Pancreas (tissue), 10 donors: ENCODE data around the gene KMT2D. TPM values are rescaled to one million over a fixed set of nuclear protein-coding genes. Genes with fewer than 3 reads are reported as not detected.

Source experiments
- ATAC-seq, 4 donors: fragments of 200-7000 bp; cut with Tn5 transposase; one replicate each; pipeline versions ENCODE4 v1.8.0 to v1.9.1; 2020; ENCODE audit warnings: mild to moderate bottlenecking in 4 of 4, moderate library complexity in 4 of 4
- DNase-seq, 6 donors: peaks; one replicate each; pipeline ENCODE4 v3.0.0-alpha.2; 2020
- FAIRE-seq: peaks from 2 replicates; lab custom pipeline; 2012; peaks lifted over from hg19 to GRCh38; lab: Jason Lieb, UNC
- H3K27ac ChIP-seq, 4 donors: fragments of 200-600 bp; sonication (generic); 1 replicate in 3 of 4; 2 replicates in 1 of 4; pipeline versions ENCODE4 v1.5.0 to v1.8.0; 2020
- H3K27me3 ChIP-seq, 4 donors: fragments of 200-600 bp; one replicate each; pipeline ENCODE4 v1.8.0; 2021
- H3K36me3 ChIP-seq, 3 donors: fragments of 200-600 bp; sonication (generic) in 1 of 3; one replicate each; pipeline versions ENCODE4 v1.5.0 to v1.8.0; 2020 to 2021
- H3K4me1 ChIP-seq, 3 donors: fragments of 200-600 bp; one replicate each; pipeline ENCODE4 v1.8.0; 2021
- H3K4me3 ChIP-seq, 4 donors: fragments of 200-600 bp; sonication (generic) in 2 of 4; one replicate each; pipeline versions ENCODE4 v1.5.0 to v1.8.0; 2020 to 2021
- H3K9me3 ChIP-seq, 4 donors: fragments of 200-600 bp; one replicate each; pipeline ENCODE4 v1.8.0; 2021
- WGBS, 2 donors: extraction: QIAGEN DNeasy Blood & Tissue Kit; methylation state at CpG; one replicate each; pipeline ENCODE4 v1.1.7; 2013; 5-methylcytosine and 5-hydroxymethylcytosine counted together
- intact Hi-C, 3 donors: fragments of 100-400 bp; cut with DNase I; formaldehyde crosslinking; loops; one replicate each; pipeline versions ENCODE4 v1.11.1 to v1.14.2; 2022
- polyA plus RNA-seq, 2 donors: library from polyadenylated mRNA; stranded (reverse); fragments of 200-250 nt; gene quantifications; one replicate each; pipeline ENCODE4 v1.2.3, GENCODE V29; 2013
- total RNA-seq, 6 donors: library from RNA; stranded (reverse); fragmentation: NEBNext Ultra II Directional in 4 of 6; extraction: Animal tissue kit (Norgen Biotek cat#: 25700) in 4 of 6; gene quantifications; one replicate each; pipeline versions ENCODE4 v1.2.1 to v1.2.4, GENCODE V29; 2021 to 2023
- TF ChIP-seq, protein P1 (sequence below), 4 donors: fragments of 200-600 bp; sonication (generic) in 3 of 4; IDR thresholded peaks; one replicate each; pipeline versions ENCODE4 v1.5.0 to v1.8.0; 2021; ENCODE audit warnings: antibody characterized with exemption in 4 of 4
- donor health status: healthy with polysubstance abuse.
- donor health status: DM: no; HTN: no; CAD: no; lungs with moderate emphysema.
- donor health status: DM: no; HTN: no; CAD: no.
- donor health status: control.
- donor health status: control.
- donor health status: Bipolar disorder and iron deficiency.
- donor health status: DM: yes; HTN: yes; CAD: no.
- donor health status: DM: no; HTN: no; CAD: no.
- donor health status: DM: no; HTN: no; CAD: no.
- donor health status: DM: yes; HTN: yes; CAD: no.

Gene KMT2D
- total and polyA plus RNA-seq, 8 donors, result 20.0 to 79.3 (median 39.5) TPM

DNA sequence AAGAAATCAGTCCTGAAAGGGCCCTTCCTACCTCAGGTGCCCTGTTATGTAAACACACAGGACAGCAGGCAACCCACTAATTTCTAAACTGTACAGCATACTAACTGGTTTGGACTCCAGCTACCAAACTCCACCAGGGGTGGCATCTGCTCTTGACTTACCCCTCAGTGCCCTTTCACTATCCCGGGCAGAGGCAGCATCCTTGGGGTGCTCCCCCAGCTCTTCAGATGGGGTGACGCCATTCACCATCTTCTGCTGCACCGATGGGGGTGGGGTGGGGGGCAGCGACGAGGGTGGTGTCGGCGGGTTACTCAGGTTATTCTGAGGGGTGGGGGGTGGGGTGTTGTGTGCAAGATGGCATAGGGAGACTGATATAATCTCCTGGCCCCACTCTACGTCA is 30.5 kb downstream of the KMT2D start:
- DNase-seq, result peak in 1 of 6 donors; percentile 8
- ATAC-seq, result no peak
- intact Hi-C loops, result no loop called here
- TF ChIP-seq, protein P1, sequence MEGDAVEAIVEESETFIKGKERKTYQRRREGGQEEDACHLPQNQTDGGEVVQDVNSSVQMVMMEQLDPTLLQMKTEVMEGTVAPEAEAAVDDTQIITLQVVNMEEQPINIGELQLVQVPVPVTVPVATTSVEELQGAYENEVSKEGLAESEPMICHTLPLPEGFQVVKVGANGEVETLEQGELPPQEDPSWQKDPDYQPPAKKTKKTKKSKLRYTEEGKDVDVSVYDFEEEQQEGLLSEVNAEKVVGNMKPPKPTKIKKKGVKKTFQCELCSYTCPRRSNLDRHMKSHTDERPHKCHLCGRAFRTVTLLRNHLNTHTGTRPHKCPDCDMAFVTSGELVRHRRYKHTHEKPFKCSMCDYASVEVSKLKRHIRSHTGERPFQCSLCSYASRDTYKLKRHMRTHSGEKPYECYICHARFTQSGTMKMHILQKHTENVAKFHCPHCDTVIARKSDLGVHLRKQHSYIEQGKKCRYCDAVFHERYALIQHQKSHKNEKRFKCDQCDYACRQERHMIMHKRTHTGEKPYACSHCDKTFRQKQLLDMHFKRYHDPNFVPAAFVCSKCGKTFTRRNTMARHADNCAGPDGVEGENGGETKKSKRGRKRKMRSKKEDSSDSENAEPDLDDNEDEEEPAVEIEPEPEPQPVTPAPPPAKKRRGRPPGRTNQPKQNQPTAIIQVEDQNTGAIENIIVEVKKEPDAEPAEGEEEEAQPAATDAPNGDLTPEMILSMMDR (IDR thresholded peaks at IDR 0.05), result no peak
- no peaks in the 10 kb centered on the region for H3K4me1 ChIP-seq
- no peak overlapping the region for H3K27ac ChIP-seq
- peaks cover 0 to 60% (median 33%) of the 10 kb centered on the region in 3 donors for H3K36me3 ChIP-seq
- H3K4me3 ChIP-seq, result no peak overlapping the region
- H3K27me3 ChIP-seq, result no peaks in the 10 kb centered on the region
- FAIRE-seq, result no peak
- 87 to 92% methylated on average over 8 of the region's 8 CpGs for WGBS, 2 donors
- H3K9me3 ChIP-seq, result no peaks in the 10 kb centered on the region

DNA sequence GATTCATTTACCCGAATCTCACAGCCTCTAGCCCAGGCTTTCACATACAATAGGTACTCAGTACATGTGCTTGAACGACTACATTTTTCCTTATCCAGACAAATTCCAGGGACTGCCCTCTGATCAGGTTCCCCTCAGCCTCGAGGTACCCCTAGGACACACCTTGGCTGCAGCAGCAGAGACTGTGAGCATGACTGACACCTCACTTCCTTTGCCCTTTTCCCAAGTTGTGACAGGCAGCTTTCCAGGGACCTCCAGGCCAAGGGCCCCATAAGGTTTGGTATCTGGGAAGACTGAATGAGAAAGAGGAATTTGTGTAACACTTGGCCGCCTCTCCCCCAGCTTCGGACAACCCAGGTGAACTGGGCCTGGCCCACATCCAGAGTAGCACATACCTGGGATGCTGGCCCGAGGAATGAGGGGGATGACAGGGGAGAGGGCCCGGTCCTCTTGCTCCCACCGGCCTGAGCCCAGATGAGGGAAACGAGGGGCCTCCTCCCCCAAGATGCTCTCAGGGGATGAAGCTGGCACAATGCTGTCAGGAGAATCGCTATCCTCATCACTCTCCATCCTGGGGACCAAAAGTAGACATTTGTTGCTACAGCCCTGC is 31.8 kb downstream of the KMT2D start:
- Histone ChIP-seq H3K9me3 (no peaks in the 10 kb centered on the region), H3K36me3 (peaks cover 0 to 66% (median 39%) of the 10 kb centered on the region in 3 donors), H3K4me1 (no peaks in the 10 kb centered on the region), H3K27me3 (no peaks in the 10 kb centered on the region), H3K4me3 (no peak overlapping the region), H3K27ac (no peak overlapping the region)
- WGBS, 2 donors, result 82 to 86% methylated on average over 10 of the region's 10 CpGs
- intact Hi-C loops, result no loop called here
- DNase-seq (no peak), ATAC-seq (no peak), FAIRE-seq (no peak)
- TF ChIP-seq, protein P1 (IDR thresholded peaks at IDR 0.05), result no peak

DNA sequence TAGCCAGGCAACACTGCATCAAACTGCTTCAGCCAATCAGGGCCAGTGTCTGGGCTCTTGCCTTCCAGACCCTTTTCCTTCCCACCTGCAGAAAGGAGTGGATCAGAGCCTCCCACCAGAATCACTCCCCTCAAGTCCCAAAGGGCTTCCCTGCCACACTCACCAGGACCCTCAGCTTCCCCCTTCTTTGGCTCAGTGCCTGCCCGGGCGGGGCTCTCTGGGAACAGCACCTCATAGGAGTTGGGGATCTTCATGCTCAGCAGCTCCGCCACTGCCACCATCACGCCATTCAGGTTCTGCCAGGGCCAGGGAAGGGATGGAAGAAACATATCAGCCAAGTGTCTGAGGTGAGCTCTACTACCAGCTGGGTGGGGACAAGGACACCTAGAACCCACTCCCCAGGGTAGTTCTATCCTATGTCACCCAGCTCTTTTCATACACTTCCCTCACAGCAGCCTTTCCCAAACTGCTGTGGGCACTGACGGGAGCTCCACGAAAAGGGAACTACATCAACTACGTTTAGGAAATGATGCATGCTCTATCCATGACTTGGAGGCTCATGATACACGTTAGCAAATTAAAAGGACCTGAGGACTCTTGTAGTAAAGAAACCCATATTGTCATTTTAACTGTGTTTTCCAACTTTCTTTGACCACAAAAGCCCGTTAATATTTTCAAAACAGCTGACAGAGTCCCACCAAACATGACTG is 32.6 kb downstream of the KMT2D start:
- FAIRE-seq, result no peak
- Histone ChIP-seq H3K9me3 (no peaks in the 10 kb centered on the region), H3K36me3 (peaks cover 0 to 65% (median 39%) of the 10 kb centered on the region in 3 donors), H3K4me1 (no peaks in the 10 kb centered on the region), H3K27me3 (no peaks in the 10 kb centered on the region), H3K27ac (no peak overlapping the region), H3K4me3 (no peak overlapping the region)
- no peak for DNase-seq
- 91 to 93% methylated on average over 9 of the region's 9 CpGs for WGBS, 2 donors
- TF ChIP-seq, protein P1 (IDR thresholded peaks at IDR 0.05), result no peak
- no peak for ATAC-seq
- intact Hi-C loops, result no loop called here

DNA sequence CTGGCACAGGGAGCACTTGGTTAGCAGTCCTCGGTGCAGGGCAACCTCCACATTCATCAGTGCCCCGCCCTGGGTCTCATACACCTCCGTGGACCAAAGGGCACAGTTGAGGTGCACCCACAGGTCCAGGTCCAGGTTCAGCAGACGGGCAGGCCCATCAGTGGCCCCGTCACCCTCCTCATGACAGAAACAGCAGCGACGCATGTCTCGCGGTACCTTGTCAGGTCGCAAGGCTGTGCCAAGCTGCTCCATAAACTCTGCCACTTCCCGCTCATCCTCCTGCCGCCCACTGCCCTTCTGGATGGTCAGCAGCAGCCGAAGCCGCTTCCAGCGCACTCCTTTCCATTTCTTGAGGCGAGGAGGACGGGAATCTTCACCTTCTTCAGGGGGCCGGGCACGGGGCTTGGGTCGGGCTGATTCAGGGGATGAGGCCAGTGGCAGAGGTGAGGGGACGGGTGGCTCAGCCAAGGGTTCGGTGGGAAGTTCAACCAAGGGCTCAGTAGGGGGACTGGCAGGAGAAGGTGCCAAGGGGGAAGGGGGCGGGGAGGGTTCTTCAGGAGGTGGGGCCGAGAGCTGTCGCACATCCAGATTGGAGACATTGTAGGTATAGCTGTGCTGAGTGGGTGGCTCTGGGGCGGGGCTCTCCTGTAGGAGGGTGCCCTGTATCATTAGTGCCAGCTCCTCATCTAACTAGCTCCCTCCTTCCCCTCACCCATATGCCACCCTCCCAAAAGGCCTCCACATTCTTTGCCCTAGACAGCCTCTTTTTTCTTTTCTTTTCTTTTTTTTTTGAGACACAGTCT is 33.7 kb downstream of the KMT2D start:
- DNase-seq, result no peak
- Histone ChIP-seq H3K36me3 (peaks cover 0 to 64% (median 36%) of the 10 kb centered on the region in 3 donors), H3K4me3 (no peak overlapping the region), H3K9me3 (no peaks in the 10 kb centered on the region), H3K27me3 (no peaks in the 10 kb centered on the region), H3K27ac (no peak overlapping the region), H3K4me1 (no peaks in the 10 kb centered on the region)
- intact Hi-C loops, result no loop called here
- no peak for FAIRE-seq
- TF ChIP-seq, protein P1 (IDR thresholded peaks at IDR 0.05), result no peak
- 95 to 96% methylated on average over 26 of the region's 26 CpGs for WGBS, 2 donors
- ATAC-seq, result no peak
